Stimulated activated CD4-positive, alpha-beta T cell treated with anti-CD3 and anti-CD28 coated beads, Interleukin-15, amount 100 ng/mL, for 48 hours (primary cell): ENCODE results near the gene SEMA3B.
"Not testable (repeated sequence)": the region's sequence is repeated elsewhere in the genome, so short reads cannot be mapped to it uniquely, and the experiment has no call there.

ENCODE experiments used
- DNase-seq, 2 donors: peaks; one replicate each; pipeline ENCODE4 v3.0.0-alpha.2; 2020; ENCODE audit warnings: low read depth in 2 of 2

SEMA3B gene

DNA sequence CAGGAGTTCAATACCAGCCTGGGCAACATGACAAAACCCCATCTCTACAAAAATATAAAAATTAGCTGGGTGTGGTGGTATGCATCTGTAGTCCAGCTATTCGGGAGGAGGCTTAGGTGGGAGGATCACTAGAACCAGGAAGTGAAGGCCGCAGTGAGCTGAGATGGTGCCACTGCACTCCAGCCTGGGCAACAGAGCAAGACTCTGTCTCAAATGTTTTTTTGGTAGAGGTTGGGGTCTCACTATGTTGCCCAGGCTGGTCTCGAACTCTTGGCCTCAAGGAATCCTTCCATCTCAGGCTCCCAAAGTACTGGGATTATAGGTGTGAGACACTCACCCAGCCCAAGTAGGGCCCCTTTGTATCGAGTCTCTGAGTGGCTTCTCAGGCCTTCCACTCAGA, 25.1 kb downstream of the SEMA3B start:
- DNase-seq = no peak

DNA sequence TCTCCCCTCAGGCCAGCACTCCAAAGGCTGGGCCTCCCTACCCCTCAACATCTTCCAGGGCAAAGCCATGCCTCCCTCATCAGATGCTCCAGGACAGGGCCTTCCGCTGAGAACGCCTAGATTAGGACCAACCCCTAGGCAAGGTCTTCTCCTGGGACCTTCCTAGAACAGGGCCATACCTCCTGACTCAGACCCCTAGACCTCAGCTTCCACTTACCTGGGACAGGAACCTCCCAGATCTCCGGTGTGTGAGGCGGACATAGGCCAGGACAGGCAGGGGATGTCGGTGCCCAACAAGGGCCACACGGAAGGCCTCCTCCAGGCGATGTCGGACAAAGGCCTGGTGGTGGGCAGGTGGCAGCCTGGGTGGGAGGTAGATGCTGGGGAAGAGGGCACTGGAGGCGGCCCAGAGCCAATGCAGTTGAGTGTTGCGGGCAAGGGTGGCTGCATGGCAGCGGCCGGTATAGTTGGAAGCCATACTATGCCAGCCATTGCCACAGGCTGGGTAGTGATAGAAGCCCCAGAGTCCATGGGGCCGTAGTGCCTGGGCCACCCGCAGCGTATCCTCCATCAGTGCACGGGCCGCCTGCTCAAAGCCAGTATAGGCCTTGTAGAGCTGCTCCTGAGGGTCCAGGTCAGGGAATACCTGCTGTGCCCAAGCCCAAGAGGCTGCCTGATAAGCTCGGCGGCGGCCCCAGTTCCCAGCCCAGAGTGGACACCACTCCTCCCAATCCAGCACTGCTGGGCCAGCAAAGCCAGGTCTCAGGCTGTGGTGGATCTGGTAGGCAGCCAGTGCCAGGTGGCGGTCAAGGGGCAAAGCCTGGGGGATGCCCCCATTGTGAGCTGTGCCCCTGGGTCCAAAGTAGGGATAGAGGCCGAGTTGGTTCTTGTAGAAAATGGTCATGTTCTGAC, 25.8 kb downstream of the SEMA3B start:
- no peak for DNase-seq

- no peak for DNase-seq
Measured at GRCh38 chr3:50295553-50296431, 26.8 kb downstream of the SEMA3B start.

DNA sequence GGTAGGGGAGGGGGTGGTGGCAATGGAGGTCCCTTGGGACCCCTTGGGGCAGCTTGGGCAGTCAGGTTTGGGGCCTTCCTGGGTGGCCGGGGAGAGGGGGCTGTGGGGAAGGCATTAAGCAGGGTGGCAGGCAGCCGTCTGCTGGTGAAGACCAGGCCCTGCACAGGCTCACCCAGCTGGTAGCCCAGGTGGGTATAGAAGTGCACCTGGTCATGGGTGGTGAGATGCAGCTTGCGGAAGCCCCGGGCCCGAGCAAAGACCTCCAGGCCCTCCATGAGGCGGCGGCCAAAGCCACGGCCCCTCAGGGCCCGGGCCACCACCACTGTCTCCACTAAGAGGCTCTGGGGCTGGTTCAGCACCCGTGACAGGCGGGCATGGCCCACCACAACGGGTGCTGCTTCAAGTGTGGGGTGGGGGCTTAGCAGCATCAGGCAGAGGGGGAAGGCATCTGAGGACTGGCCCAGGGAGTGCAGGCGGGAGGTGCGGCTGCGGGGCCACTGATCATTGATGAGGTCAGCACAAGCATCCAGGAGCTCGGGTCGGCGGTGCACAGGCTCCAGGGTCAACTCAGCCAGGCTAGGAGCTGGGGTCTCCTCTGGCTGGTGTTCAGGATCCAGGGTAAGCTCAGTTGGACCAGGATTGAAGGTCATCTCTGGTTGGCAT, 27.9 kb downstream of the SEMA3B start:
- DNase-seq = no peak

- no peak for DNase-seq
Measured at GRCh38 chr3:50297384-50297775, 28.4 kb downstream of the SEMA3B start.

DNA sequence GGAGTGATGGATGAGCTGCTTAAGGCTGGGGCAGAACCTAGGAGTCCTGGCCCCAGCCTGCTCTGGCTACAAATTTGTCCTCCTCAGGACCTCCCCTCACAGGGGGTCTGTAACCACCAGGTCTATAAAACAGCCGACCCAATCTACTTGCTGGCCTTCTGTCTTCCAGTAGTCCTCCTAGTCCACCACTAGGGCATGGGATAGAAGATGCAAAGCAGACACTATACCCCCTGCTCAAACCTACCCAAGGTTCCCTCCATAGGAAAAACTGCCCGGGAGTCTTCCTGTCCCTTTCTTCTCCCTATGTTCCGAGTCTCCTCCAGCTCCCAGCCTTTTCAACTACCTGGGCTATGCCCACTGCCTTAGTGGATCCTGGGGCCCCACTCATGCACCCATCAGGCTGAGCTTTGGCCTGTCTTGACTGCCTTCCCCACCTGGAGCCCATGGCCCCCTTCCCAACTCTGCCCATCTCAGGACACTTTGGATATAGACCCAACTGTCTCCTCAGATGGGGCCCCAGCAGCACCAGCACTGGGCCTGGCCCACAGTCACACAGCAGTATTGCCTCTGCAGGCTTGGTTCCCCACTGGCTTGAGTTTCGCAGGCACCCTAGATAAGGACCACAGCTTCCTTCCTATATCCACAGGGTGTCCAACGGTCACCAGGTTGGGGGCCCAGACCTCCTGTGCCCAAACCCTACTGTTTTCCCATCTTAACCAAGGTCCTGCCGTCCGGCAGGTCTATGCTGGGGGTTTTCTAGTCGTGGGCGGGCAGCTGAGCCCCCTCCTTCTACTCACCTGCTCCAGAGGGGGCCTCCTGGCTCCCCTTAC, 29.2 kb downstream of the SEMA3B start:
- DNase-seq = no peak

- DNase-seq = peak; percentile 99 to 100
Measured at GRCh38 chr3:50298836-50299637, 30.1 kb downstream of the SEMA3B start, which contains the start of the genes HYAL3 and NAA80. Gene HYAL3 (minus strand): TSS chr3:50299405. CDS start chr3:50295602, 3,803 bp downstream. Gene NAA80 (minus strand): TSS chr3:50299405. CDS start chr3:50297463, 1,942 bp downstream.

- DNase-seq = no peak
Measured at GRCh38 chr3:50299638-50299928, 30.6 kb downstream of the SEMA3B start.

DNA sequence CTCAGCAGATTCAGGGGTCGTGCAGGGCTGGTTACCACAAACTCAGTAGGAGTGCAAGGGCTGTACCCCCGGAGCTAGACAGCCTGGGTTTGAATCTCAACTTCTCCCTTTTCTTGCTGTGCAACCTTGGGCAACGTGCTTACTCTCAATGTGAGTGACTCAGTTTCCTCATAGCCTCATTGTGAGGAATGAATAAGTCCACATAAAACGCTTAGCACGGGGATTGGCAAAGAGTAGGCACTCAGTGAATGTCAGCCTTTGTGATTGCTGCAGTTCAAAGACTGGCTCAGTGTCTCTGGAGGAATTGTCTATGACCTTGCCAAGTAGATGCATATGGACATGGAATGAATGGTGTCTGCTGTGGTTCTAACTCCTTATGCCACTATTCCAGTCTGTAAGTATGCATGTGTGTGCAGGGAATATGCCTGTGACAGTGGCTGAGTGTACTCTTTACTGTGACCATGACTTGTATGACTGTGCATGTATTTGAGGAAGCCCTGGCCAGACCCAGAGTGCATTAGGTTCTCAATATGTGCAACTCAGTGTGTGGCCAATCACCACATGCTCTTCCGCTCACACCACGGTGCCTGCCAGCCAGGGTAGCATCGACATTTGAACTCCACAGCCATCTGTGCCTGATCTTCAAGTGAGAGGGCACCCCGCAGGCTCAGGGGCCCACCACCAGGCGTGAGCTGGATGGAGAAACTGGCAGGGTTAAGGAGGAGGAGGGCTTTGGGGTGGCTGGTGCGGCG, 31.2 kb downstream of the SEMA3B start:
- DNase-seq = no peak

GRCh38 chr3:50300681-50301254, 31.8 kb downstream of the SEMA3B start:
- DNase-seq = no peak

GRCh38 chr3:50302095-50303012, 33.4 kb downstream of the SEMA3B start:
- no peak for DNase-seq

GRCh38 chr3:50303013-50303815, 34.3 kb downstream of the SEMA3B start, which contains the start of gene HYAL1:
Gene HYAL1 (minus strand): TSS chr3:50303574. CDS start chr3:50302956, 618 bp downstream.
- DNase-seq = no peak

DNA sequence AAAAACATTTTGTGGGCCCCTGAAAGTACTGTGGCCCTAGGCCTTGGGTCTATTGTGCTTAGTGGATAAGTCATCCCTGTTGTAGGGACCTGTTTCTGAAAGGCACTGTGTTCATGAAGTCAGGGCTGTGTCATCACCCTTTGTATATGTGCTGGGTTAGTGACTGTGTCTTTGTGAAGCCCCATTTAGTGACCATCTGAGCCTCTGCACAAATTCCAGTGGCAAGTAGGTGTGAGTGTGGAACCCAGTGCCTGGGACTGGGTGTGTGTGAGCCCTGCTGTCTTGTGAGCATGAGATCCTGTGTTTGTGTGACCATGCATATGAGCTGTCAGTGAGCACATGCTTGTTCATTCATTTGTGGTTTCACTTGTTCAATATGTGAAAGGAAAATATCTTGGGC, 35.7 kb downstream of the SEMA3B start:
- DNase-seq = no peak

GRCh38 chr3:50312041-50312440, 43.1 kb downstream of the SEMA3B start:
- DNase-seq = not testable (repeated sequence)

- no peak for DNase-seq
Measured at GRCh38 chr3:50314342-50314741, 45.4 kb downstream of the SEMA3B start.

GRCh38 chr3:50314816-50315215, 45.9 kb downstream of the SEMA3B start:
- DNase-seq = no peak

- DNase-seq = no peak
Measured at GRCh38 chr3:50316657-50317242, 47.8 kb downstream of the SEMA3B start.
